ENCODE data around the gene CCDC188.

CCDC188 gene

GRCh38 chr22:20147237-20147988, 3.4 kb downstream of the CCDC188 start:
- DNase-seq (ENCODE audit: low spot score), result no peak

- DNase-seq (ENCODE audit: low spot score), result no peak
Observed at GRCh38 chr22:20146777-20147176, 4.1 kb downstream of the CCDC188 start.

- DNase-seq (ENCODE audit: low spot score), result no peak
Observed at GRCh38 chr22:20145832-20146223, 5.0 kb downstream of the CCDC188 start.

GRCh38 chr22:20145206-20145831, 5.5 kb downstream of the CCDC188 start:
- DNase-seq (ENCODE audit: low spot score), result no peak

- DNase-seq (ENCODE audit: low spot score), result no peak
Observed at GRCh38 chr22:20143883-20144665, 6.8 kb downstream of the CCDC188 start.

GRCh38 chr22:20142711-20143621, 7.9 kb downstream of the CCDC188 start:
- no peak for DNase-seq (ENCODE audit: low spot score)

- DNase-seq (ENCODE audit: low spot score), result peak; percentile 76
Observed at GRCh38 chr22:20141186-20142077, 9.4 kb downstream of the CCDC188 start.

GRCh38 chr22:20140521-20140964, 10.3 kb downstream of the CCDC188 start:
- DNase-seq (ENCODE audit: low spot score), result no peak

- no peak for DNase-seq (ENCODE audit: low spot score)
Observed at GRCh38 chr22:20140107-20140445, 10.8 kb downstream of the CCDC188 start.

- DNase-seq (ENCODE audit: low spot score), result no peak
Observed at GRCh38 chr22:20139391-20140106, 11.3 kb downstream of the CCDC188 start.

- no peak for DNase-seq (ENCODE audit: low spot score)
Observed at GRCh38 chr22:20138868-20139267, 12.0 kb downstream of the CCDC188 start.

- DNase-seq (ENCODE audit: low spot score), result no peak
Observed at GRCh38 chr22:20138417-20138738, 12.5 kb downstream of the CCDC188 start.

GRCh38 chr22:20137671-20138416, 13.0 kb downstream of the CCDC188 start:
- DNase-seq (ENCODE audit: low spot score), result peak; percentile 38

GRCh38 chr22:20137113-20137512, 13.7 kb downstream of the CCDC188 start:
- no peak for DNase-seq (ENCODE audit: low spot score)

GRCh38 chr22:20136603-20136873, 14.3 kb downstream of the CCDC188 start:
- no peak for DNase-seq (ENCODE audit: low spot score)

- DNase-seq (ENCODE audit: low spot score), result no peak
Observed at GRCh38 chr22:20135806-20136602, 14.9 kb downstream of the CCDC188 start.

- no peak for DNase-seq (ENCODE audit: low spot score)
Observed at GRCh38 chr22:20135265-20135664, 15.6 kb downstream of the CCDC188 start.

- no peak for DNase-seq (ENCODE audit: low spot score)
Observed at GRCh38 chr22:20133930-20134549, 16.8 kb downstream of the CCDC188 start.

Data from hepatic stellate cell (primary cell).